ENCODE data around the gene ARSD.
"Not testable (repeated sequence)": the region's sequence is repeated elsewhere in the genome, so short reads cannot be mapped to it uniquely, and the experiment has no call there.

ARSD gene

DNA sequence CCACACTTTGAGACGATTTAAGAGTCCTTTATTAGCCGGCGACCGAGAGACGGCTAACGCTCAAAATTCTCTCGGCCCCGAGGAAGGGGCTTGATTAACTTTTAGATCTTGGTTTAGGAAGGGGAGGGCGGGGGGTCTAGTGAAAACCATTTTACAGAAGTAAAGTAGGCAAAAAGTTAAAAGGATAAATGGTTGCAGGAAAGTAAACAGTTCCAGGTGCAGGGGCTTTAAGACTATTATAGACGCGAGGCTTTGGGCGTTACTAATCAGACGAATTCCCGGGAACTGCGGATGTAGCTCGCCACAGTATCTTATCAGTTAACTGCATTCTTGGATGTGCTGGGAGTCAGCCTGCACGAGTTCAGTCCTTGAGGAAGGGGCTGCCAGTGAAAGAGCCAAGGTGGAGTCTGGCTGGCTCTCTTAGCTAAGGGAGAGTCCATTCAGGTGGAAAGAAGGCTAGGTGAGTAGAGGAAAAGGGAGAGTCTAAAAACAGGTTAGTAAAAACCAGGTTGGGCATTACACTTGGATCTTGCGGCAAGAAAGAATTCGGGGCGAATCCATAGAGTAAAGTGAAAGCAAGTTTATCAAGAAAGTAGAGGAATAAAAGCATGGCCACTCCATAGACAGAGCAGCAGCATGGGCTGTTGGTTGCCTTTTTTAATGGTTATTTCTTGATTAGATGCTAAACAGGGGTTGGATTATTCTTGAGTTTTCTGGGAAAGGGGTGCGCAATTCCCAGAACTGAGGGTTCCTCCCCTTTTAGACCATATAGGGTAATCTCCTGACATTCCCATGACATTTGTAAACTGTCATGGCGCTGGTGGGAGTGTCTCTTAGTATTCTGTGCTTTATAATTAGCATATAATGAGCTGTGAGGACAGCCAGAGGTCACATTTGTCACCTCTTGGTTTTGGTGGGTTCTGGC lies 38.3 kb downstream of the ARSD start:
- DNase-seq (ENCODE audit: low spot score): not testable (repeated sequence)

DNA sequence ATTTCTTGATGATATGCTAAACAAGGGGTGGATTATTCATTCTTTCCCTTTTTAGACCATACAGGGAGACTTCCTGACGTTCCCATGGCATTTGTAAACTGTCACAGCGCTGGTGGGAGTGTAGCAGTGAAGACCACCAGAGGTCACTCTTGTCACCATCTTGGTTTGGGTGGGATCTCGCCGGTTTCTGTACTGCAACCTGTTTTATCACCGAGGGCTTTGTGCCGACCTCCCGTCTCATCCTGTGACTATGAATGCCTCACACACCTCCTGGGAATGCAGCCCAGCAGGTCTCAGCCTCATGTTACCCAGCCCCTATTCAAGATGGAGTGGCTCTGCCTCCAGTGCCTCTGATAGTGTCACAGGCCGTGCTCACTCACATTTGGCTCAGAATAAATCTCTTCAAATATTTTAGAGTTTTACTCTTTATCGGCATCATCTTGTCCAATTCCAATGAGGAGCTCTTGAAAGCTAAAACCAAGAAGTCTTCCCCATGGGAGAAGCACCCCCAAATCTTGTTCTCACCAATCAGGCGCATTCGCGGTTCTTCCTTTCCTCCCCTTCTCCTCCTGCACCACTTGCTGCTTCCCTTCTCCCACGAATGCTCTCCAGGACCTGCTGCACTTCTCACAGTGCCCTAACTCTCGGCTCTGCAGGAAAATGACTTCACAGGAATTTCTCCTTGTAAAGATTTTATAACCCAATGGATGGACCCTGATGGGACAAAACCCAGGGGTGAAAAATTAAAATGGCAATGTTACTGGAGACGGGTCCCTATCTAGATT lies 39.2 kb downstream of the ARSD start:
- DNase-seq (ENCODE audit: low spot score): not testable (repeated sequence)

DNA sequence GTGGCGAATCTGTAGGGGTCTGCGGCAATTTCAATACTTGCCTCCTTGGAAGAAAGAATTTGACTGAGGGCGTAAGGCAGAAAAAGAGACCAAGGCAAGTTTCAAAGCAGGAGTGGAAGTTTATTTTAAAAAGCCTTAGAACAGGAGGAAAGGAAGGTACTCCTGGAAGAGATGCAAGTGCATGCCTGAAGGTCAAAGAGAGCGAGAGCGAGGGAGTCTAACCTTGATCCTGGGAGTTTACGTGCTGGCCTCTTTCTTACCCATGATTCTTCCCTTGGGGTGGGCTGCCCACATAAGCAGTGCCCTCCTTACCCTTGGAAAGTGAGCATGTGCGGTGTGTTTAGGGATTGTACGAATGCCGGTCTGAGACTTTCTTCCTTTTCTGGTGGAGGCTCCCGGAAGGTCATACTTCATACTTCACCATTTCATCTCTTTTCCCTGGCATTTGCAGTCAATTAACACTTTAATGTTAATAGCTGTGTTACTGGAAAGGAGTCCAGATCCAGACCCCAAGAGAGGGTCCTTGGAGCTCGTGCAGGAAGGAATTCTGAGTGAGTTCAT lies 40.0 kb downstream of the ARSD start:
- no peak for DNase-seq (ENCODE audit: low spot score)

DNA sequence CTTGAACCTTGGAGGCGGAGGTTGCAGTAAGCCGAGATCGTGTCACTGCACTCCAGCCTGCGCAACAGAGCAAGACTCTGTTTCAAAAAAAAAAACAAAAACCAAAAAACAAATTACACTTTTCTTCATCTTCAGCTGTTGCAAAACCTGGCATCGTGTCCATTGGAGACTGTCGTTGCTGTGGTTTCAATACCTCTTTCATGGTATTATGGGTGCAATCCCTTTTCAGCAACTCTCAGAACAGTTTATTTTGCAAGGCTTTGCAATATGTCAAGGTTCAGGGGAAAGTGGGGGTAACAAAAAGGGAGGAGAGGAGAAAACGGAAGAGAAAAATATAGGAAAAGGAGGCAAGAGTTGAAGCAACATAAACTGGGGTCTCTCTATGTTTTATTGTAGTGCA lies 40.8 kb downstream of the ARSD start:
- no peak for DNase-seq (ENCODE audit: low spot score)

DNA sequence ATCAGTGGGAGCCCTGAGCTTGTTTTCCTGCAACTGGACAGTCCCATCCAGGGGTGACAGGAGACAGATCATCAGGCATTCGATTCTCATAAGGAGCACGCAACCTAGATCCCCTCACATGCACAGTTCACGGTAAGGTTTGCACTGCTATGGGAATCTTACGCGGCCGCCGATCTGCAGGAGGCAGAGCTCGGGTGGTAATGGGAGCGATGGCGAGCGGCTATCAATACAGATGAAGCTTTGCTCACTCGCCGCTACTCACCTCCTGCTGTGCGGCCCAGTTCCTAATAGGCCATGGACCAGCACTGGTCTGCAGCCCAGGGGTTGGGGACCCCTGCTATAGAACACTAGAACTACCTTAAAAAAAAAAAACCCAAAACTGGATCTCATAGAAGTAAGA lies 45.4 kb downstream of the ARSD start:
- DNase-seq (ENCODE audit: low spot score): no peak

DNA sequence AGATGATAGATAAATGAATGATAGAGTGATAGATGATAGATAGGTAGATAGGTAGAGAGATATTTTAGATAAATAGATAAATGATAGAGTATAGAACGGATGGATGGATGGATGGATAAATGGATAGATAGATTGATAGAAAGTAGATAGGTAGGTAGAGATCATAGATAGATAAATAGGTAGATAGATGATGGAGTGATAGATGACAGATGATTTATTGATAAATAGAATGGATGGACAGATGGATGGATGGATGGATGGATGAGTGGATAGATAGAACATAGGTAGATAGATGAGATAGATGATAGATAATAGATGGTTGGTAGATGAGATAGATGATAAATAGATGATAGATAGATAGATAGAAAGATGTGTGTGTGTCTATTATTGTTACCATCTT lies 49.5 kb downstream of the ARSD start:
- no peak for DNase-seq (ENCODE audit: low spot score)

DNA sequence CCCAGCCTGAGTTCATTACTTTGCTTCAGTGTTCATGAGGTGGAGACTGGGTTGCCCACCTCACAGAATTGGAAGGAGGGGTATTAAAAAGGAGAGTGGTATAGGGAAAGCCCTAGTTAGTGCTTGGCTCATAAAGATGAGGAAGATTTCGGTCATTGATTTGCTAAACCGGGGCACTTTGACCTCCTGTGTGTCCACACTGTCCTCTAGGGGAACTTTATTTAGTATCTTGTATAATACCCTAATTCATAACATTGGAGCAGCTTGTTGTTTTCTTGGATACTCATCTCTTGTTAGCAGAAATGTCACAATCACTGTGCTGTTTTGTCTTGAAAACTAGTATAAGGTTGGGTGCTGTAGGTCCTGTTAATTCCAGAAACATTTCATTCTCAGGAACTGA lies 50.6 kb downstream of the ARSD start:
- DNase-seq (ENCODE audit: low spot score): no peak

DNA sequence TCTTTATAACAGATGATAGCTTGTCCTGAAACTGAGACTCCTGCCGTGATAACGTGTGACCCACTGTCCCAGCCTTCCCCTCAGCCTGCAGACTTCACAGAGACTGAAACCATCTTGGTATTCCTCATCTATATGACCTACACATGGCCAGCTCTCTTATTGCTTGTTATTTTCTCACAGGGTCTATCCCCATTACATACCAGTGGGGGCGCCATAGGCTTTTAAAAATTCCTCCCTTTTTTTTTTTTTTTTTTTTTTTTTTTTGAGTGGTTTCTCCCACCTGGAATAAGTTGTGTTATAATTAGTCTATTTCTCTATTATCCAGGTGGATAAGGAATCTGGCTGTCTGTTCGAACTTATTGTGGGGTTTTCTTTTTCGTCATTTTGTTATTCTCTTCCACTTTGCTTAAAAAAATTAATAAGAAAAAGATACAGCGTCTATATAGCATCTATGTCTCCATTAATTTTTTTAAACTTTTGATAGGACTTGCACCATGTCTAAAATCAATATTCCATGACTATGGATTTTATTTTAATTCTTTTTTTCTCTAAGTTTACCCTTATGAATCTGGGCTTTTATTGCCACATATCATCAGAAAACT lies 53.2 kb downstream of the ARSD start:
- DNase-seq (ENCODE audit: low spot score): no peak

DNA sequence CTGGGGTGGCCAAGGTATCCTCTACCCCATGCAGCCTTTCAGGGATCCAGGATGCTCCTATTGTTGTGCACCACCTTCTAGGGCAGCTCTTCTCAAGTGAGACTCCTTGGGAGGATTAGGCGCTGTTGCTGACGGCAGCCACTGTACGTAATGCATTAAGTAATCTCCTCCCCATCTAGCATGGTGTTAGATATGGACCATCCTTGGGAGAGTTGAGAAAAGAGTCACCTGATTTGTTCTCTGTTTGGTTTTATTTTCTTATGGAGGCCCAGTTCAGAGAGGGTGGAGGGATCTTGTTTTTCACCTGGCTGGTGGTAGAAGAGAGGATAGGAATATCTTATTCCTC lies 54.0 kb downstream of the ARSD start:
- no peak for DNase-seq (ENCODE audit: low spot score)

DNA sequence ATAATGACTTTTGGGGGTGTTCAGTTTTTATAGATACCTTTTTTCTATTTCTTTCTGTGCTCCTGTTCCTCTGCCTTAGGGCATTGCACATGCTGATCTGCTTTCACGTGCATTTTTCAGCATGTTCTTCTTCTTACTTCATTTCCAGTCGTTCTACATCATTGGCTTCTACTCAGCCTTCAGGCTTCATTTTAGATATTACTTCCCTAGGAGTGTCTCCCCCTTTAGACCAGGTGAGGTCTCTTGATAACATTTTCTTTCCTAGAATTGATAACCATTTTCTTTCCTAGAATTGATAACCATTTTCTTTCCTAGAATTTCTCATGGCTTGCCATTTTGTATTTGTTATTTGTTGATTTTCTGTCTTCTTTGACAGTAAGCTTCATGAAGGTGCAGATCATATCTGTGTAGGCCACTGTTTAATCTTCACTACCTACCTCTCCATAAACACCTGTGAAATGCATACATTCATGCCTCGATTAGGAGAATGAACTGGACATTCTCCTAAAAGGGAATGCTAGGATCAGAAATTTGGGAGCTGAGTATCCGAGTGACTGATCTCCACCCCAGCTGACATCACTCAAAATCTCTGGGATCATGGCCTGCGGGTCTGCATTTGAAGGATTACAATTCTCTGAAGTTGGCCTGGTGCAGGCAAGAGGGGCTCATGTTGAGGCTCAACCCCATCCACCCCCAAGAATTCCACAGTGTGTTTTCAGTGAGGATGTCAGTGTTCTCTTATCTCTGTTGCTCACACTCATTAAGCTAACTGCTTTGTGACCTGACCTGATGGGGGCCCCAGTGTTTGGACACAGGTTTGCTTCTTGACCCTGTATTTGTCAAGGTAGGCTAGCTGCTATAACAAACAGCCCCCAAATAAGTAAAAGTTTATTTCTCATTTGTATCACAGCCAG lies 54.7 kb downstream of the ARSD start:
- DNase-seq (ENCODE audit: low spot score): no peak

DNA sequence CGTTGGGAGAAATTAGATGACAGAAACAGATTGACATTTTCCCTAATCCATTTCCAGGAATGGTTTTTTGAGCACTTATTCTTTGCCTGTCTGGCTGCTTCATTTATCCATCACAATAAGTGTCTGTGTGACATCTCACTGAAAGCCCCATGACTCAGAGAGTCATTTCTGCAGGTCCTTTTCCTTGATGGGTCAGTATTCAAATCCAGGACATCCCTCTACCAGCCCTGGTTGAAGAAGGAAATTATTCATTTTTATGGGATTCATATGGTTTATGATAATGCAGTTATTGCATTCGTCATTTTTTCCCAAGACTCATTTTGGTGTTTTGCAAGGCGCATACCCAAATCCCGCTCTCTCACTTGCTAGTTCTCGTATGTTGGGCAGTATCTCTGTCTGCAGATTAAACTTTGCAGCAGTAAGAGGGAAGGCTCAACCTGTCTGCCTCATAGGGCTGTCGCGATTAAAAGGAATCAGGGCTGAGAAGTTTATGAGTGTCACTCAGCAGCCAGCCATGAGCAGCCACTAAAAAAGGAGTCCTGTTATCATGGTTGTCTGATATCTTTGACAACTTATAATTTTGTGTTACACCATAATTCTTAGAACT lies 56.4 kb downstream of the ARSD start:
- DNase-seq (ENCODE audit: low spot score): no peak

DNA sequence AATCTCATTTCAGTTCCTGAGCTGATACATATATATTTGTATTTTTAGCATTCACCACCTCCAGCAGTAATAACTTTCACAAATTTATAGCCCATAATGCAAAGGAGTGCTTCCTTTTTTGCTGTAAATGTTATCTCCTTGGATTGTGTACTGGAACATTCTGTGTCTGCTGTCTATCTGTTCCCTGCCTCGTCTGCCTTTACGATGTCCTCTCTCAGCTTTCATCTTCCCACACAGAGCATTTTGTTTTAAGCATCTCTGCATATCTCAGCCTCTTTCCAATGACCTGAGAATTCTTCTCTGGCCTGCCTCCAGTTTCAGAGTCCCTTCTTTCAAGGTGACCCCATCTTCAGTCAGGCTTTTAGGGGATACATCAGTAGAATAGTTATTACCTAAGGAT lies 57.3 kb downstream of the ARSD start:
- no peak for DNase-seq (ENCODE audit: low spot score)

DNA sequence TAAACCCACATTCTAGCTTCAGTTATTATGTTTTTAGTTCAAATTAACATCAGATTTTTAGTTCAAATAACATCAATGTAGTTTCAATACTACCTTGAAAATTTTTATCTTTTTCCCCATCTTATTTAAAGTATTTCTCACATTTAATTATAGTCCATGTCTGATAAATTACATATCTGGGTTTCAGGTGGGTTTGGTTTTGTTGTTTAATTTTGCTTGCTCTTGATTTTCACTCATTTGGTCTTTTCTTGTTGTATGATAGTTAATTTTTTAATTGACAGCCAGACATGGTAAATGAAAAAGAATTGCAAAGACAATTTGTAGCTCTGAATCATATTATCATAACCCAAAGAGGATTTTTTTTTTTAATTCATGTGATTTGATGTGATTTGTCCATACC lies 58.5 kb downstream of the ARSD start:
- no peak for DNase-seq (ENCODE audit: low spot score)

DNA sequence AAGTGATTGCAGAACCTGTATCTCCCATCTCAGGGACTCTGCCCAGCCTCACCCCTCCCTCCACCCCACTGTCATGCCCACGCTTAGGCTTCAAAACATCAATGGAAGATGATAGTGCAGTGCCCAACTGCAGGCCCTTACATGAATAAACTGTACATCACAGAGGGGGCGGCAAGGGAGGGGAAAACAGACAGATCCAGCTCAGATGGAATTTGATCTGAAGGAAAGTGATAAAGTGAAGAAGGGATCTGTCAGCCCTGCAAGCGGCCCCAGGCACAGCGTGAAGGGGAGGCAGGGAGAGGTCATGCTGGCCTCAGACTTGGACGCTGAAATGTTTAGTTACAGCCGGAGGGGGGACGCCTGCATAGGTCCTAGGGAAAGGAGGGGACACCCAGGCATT lies 61.9 kb downstream of the ARSD start:
- DNase-seq (ENCODE audit: low spot score): no peak

DNA sequence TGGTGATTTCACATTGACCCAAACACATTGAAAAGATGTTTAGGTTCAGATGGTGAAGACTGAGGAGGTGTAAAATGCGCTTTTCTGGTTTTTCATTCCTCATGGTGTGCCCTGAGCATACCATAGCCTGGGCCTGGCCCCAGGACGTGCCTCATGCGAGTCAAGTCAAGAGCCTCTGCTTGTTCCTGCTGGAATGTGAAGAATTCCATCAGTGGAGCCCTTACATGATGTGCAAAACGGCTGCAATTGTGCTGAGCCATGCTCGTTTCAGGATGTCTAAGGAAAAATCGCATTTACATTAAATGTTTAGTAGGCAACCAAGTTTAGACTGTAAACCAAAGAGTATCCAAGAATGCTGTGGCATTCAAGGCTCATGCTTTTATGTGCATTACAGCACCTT lies 65.5 kb downstream of the ARSD start:
- DNase-seq (ENCODE audit: low spot score): no peak

DNA sequence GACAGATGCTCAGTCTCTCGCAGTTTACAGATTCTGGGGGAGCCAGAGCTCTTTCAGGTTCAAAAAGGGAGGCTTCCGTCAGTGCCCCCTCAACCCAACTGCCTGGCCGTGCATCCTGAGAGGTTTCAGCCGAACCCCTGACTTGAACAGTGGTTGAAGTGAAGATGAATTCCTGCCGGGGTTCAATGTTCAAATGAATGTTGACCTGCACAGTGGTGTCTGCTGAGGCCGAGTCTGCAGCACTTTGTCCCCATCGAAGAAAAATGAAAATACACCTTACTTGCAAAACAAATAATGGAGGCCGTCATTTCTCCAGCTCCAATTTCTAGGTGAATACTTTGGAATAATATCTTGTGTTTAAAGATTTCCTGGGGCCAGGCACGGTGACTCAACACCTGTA lies 66.7 kb downstream of the ARSD start:
- no peak for DNase-seq (ENCODE audit: low spot score)

DNA sequence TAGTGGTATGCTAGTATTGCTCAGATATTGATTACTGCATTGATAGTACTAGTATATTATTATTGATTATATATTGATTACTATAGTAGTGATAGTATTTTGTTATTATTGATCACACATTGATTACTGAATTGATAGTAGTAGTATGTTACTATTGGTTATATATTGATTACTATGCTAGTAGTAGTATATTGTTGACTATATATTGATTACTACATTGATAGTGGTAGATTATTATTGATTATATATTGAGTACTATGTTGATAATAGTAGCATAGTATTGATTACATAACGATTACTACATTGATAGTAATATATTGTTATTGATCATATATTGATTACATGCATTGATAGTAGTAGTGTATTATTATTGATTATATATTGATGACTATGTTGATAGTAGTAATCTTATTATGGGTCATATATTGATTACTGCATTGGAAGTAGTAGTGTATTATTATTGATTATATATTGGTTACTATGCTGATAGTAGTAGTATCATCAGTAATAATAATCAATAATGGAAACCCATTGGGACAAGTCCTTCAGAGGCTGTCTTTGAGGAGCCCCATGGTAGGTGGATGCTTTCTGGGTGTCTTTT lies 69.8 kb downstream of the ARSD start:
- no peak for DNase-seq (ENCODE audit: low spot score)

DNA sequence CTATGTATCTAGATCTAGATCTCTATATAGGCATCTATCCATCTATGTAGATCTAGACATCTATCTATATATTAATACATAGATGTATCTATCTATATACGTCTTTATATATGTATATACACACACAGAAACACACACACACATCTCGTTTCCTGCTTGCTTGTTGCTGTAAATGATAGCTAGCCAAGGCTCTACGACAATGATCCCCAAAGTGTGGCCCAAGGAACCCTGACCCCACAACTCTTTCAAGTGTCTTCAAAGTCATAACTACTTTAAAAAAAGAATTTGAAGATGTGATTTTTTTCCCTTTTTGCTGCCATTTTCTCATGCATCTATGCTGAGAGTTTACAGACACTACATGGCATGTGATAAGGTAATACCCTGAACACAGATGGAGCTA lies 71.6 kb downstream of the ARSD start:
- DNase-seq (ENCODE audit: low spot score): no peak

DNA sequence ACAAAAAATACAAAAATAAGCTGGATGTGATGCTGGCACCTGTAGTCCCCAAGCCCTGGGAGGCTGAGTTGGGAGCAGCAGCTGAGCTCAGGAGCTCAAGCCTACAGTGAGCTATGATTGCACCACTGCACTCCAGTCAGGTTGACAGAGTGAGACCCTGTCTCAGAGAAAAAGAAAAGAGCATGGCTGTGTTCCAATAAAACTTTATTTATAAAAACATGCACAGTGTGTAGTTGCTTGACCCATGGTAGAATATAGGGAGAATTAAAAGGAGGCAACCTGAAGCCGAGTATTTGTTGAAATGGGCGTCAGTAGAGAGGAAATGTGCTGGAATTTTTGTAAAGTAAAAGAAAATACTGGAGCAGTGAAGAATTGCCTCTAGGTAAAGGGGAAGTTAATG lies 73.4 kb downstream of the ARSD start:
- DNase-seq (ENCODE audit: low spot score): no peak

DNA sequence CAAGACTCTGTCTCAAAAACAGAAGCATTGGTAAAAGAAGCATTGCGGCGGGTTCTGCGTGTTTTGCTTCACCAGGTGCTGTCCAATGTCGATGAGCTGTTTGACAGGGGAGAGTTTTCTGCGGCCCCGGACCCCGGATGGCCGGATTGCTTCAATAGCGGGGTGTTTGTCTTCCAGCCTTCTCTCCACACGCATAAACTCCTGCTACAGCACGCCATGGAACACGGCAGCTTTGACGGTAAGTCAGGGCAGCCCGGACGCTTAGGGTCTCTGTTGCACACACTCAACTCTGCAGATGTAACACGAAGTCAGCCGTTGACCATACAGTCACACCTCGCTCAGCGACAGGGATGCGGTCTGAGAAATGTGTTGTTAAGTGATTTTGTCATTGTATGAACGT lies 74.2 kb downstream of the ARSD start:
- DNase-seq (ENCODE audit: low spot score): no peak
